Small intestine (tissue), 7 donors: Measurements from ENCODE around the gene SMARCA2. TPM values are rescaled to one million over a fixed set of nuclear protein-coding genes. Genes with fewer than 3 reads are reported as not detected.
A peak's percentile ranks its signal among the peaks of the same experiment; 100 is the strongest.

ENCODE experiments used
- DNase-seq, 2 donors: peaks; one replicate each; pipeline versions ENCODE4 v3.0.0 to v3.0.0-alpha.2; 2013
- FAIRE-seq: peaks from 2 replicates; lab custom pipeline; 2012; peaks lifted over from hg19 to GRCh38; lab: Jason Lieb, UNC
- H3K27ac ChIP-seq, 3 donors: one replicate each; pipeline ENCODE4 v1.5.1; 2013; ENCODE audit warnings: low read length in 2 of 3, mild to moderate bottlenecking in 2 of 3, control low read depth in 1 of 3, inconsistent platforms in 1 of 3, low read depth in 1 of 3, moderate library complexity in 1 of 3
- H3K27me3 ChIP-seq, 3 donors: one replicate each; pipeline ENCODE4 v1.6.1; 2013; ENCODE audit warnings: low read length in 3 of 3, inconsistent platforms in 1 of 3; ENCODE audit not compliant: control insufficient read depth in 3 of 3, insufficient read depth in 3 of 3
- H3K36me3 ChIP-seq, 3 donors: one replicate each; pipeline ENCODE4 v1.6.1; 2013; ENCODE audit warnings: low read length in 3 of 3, inconsistent platforms in 1 of 3, low read depth in 1 of 3, mild to moderate bottlenecking in 1 of 3, moderate library complexity in 1 of 3; ENCODE audit not compliant: control insufficient read depth in 3 of 3, insufficient read depth in 2 of 3
- H3K4me1 ChIP-seq, 3 donors: one replicate each; pipeline ENCODE4 v1.6.1; 2013; ENCODE audit warnings: low read length in 2 of 3, inconsistent platforms in 1 of 3, low read depth in 1 of 3, mild to moderate bottlenecking in 1 of 3, moderate library complexity in 1 of 3; ENCODE audit not compliant: control insufficient read depth in 3 of 3, insufficient read depth in 2 of 3
- H3K4me3 ChIP-seq, 3 donors: one replicate each; pipeline ENCODE4 v1.5.1; 2013; ENCODE audit warnings: low read length in 3 of 3, control low read depth in 1 of 3, inconsistent platforms in 1 of 3, low read depth in 1 of 3, mild to moderate bottlenecking in 1 of 3, moderate library complexity in 1 of 3
- H3K9me3 ChIP-seq, 2 donors: one replicate each; pipeline ENCODE4 v1.6.1; 2013; ENCODE audit warnings: low read depth in 1 of 2, low read length in 1 of 2; ENCODE audit not compliant: control insufficient read depth in 2 of 2, insufficient read depth in 1 of 2
- WGBS, 3 donors: extraction: QIAGEN DNeasy Blood & Tissue Kit; methylation state at CpG; one replicate each; pipeline ENCODE4 v1.1.7; 2013; 5-methylcytosine and 5-hydroxymethylcytosine counted together
- polyA plus RNA-seq, 4 donors: library from polyadenylated mRNA; stranded (reverse) in 3 of 4; unstranded in 1 of 4; fragments of 200-250 nt in 3 of 4; fragments of 120-200 nt in 1 of 4; gene quantifications; one replicate each; pipeline versions ENCODE4 v1.2.1 to v1.2.3, GENCODE V29; 2013
- donor health status: healthy with polysubstance abuse.
- donor health status: control.
- donor health status: control.
- donor health status: Bipolar disorder and iron deficiency.
- donor health status: healthy.

Gene SMARCA2
- polyA plus RNA-seq, 4 donors = 28.2 to 58.7 (median 32.5) TPM

GRCh38 chr9:1998111-1998510 lies 17.0 kb upstream of the SMARCA2 start:
- DNase-seq (peak; percentile 4 to 7), FAIRE-seq (no peak)
- H3K36me3 ChIP-seq = no peaks in the 10 kb centered on the region
- no peaks in the 10 kb centered on the region for H3K9me3 ChIP-seq
- no peaks in the 10 kb centered on the region for H3K27me3 ChIP-seq
- peaks cover 0 to 5% (median 0%) of the 10 kb centered on the region in 3 donors for H3K4me1 ChIP-seq
- H3K27ac ChIP-seq = no peak overlapping the region
- H3K4me3 ChIP-seq = no peak overlapping the region
- WGBS, 3 donors = 18 to 76% (median 41%) methylated on average over 2 of the region's 2 CpGs

DNA sequence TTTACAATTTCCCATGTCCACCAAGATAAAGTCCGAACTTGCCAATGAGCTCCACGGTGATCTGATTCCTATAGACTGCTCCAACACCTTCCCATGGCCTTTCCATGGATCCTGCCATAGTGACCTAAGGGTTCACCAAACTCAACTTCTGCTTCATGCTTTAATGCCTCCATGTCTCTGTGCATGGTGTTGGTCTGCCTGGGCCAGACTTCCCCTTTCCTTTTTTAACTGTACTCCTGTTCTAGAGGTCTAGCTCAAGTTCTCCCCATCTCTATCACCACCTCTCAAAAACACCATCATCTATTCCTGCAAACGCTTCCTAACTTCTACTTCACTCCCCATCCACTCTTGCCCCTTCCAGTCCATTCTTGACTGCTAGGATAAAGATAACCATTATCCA lies 14.8 kb upstream of the SMARCA2 start:
- no peak overlapping the region for H3K27ac ChIP-seq
- H3K4me1 ChIP-seq = peaks cover 0 to 5% (median 0%) of the 10 kb centered on the region in 3 donors
- H3K9me3 ChIP-seq = no peaks in the 10 kb centered on the region
- 94 to 100% (median 96%) methylated on average over 3 of the region's 3 CpGs for WGBS, 3 donors
- FAIRE-seq = no peak
- no peak overlapping the region for H3K4me3 ChIP-seq
- no peaks in the 10 kb centered on the region for H3K27me3 ChIP-seq
- no peak for DNase-seq
- H3K36me3 ChIP-seq = no peaks in the 10 kb centered on the region

GRCh38 chr9:2008372-2008771 lies 6.8 kb upstream of the SMARCA2 start:
- Histone ChIP-seq H3K36me3 (no peaks in the 10 kb centered on the region), H3K27ac (no peak overlapping the region), H3K4me3 (no peak overlapping the region), H3K9me3 (no peaks in the 10 kb centered on the region), H3K4me1 (no peaks in the 10 kb centered on the region), H3K27me3 (peaks cover 0 to 2% (median 0%) of the 10 kb centered on the region in 3 donors)
- 66 to 89% (median 81%) methylated on average over 2 of the region's 2 CpGs for WGBS, 3 donors
- FAIRE-seq = no peak
- DNase-seq = no peak

DNA sequence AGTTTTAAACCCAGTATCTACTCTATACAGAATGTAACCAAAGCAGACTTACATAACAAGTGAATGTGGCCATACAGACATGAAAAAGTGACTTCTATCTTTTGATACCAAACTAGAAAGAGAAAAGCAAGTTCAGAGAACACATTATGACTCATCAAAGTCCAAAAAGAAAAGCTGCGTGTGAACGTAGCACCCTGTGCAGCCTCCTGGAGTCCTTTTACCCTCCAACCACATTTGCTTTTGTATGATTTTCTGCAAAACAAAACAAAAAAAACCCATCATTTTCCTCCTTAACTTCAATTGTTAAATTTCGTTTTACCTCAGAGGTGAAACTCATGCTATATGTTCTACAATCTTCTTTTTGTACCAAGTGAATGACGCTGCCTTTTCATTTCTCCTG lies 2.8 kb upstream of the SMARCA2 start:
- no peaks in the 10 kb centered on the region for H3K4me1 ChIP-seq
- H3K27me3 ChIP-seq = peaks cover 0 to 2% (median 0%) of the 10 kb centered on the region in 3 donors
- H3K9me3 ChIP-seq = no peaks in the 10 kb centered on the region
- FAIRE-seq (no peak), DNase-seq (no peak)
- H3K36me3 ChIP-seq = no peaks in the 10 kb centered on the region
- H3K4me3 ChIP-seq = no peak overlapping the region
- H3K27ac ChIP-seq = no peak overlapping the region
- WGBS, 3 donors = 63 to 77% (median 72%) methylated on average over 4 of the region's 4 CpGs

- peak overlapping the region in 2 of 3 donors; percentile 90 to 91 for H3K27ac ChIP-seq
- DNase-seq = no peak
Measured at GRCh38 chr9:2013743-2014475, 1.2 kb upstream of the SMARCA2 start.

GRCh38 chr9:2015581-2016407 lies 647 bp downstream of the SMARCA2 start:
- Histone ChIP-seq H3K27ac (peak overlapping the region; percentile 88 to 90 (median 90)), H3K9me3 (no peaks in the 10 kb centered on the region), H3K4me1 (peaks cover 2 to 11% (median 2%) of the 10 kb centered on the region in 3 donors), H3K4me3 (peak overlapping the region; percentile 77 to 93 (median 89)), H3K27me3 (peaks cover 0 to 2% (median 0%) of the 10 kb centered on the region in 3 donors), H3K36me3 (no peaks in the 10 kb centered on the region)
- DNase-seq = peak; percentile 62 to 78
- FAIRE-seq = no peak
- WGBS, 3 donors = 0 to 1% (median 1%) methylated on average over 43 to 59 of the region's 59 CpGs

More at GRCh38 chr9:2013743-2014475, 1.2 kb upstream of the SMARCA2 start:
- 18 to 28% (median 27%) methylated on average over 13 of the region's 13 CpGs for WGBS, 3 donors
- Histone ChIP-seq H3K4me1 (peaks cover 0 to 3% (median 2%) of the 10 kb centered on the region in 3 donors), H3K4me3 (peak overlapping the region in 2 of 3 donors; percentile 77 to 90), H3K27me3 (peaks cover 0 to 2% (median 0%) of the 10 kb centered on the region in 3 donors), H3K9me3 (no peaks in the 10 kb centered on the region), H3K36me3 (no peaks in the 10 kb centered on the region)
- no peak for FAIRE-seq

GRCh38 chr9:2016408-2017330 lies 1.5 kb downstream of the SMARCA2 start:
- DNase-seq = peak; percentile 76 to 83
- Histone ChIP-seq H3K4me1 (peaks cover 2 to 11% (median 2%) of the 10 kb centered on the region in 3 donors), H3K4me3 (peak overlapping the region; percentile 77 to 93 (median 89)), H3K27me3 (peaks cover 0 to 2% (median 0%) of the 10 kb centered on the region in 3 donors), H3K27ac (peak overlapping the region; percentile 88 to 90 (median 90)), H3K9me3 (no peaks in the 10 kb centered on the region), H3K36me3 (no peaks in the 10 kb centered on the region)
- WGBS, 3 donors = 0 to 1% (median 1%) methylated on average over 70 to 85 of the region's 85 CpGs
- no peak for FAIRE-seq
